Stimulated activated naive CD8-positive, alpha-beta T cell treated with anti-CD3 and anti-CD28 coated beads, Interleukin-15, Interleukin-2, amounts not matched to agents 100 U/mL and 50 U/mL, for 24 hours (primary cell): ENCODE data around the gene SLC32A1.

Experiments
- ATAC-seq: fragments of 150-1000 bp; cut with Tn5 transposase; one replicate; pipeline ENCODE4 v1.10.0; 2021
- DNase-seq: peaks from one replicate; pipeline ENCODE4 v3.0.0; 2021

The SLC32A1 gene

DNA sequence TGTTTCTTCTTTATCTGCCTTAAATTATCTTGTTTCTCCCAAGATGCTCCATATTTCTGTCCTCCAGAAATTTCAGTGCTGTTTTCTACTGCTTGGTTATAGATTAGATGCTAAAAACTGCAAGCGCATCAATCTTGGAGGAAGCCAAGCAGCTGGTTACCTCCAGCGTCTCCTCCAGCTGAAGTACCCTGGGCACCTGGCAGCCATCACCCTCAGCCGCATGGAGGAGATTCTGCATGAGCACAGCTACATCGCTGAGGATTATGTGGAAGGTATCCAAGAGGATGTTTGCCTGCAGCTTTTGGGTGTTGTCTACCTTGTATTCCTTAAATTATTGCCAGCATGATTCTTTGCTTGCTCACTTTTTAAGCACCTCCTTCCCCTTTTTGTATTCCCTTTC lies 27.7 kb downstream of the SLC32A1 start:
- DNase-seq (no peak), ATAC-seq (no peak)

GRCh38 chr20:38754924-38755323 lies 30.6 kb downstream of the SLC32A1 start:
- ATAC-seq: no peak
- DNase-seq: no peak

DNA sequence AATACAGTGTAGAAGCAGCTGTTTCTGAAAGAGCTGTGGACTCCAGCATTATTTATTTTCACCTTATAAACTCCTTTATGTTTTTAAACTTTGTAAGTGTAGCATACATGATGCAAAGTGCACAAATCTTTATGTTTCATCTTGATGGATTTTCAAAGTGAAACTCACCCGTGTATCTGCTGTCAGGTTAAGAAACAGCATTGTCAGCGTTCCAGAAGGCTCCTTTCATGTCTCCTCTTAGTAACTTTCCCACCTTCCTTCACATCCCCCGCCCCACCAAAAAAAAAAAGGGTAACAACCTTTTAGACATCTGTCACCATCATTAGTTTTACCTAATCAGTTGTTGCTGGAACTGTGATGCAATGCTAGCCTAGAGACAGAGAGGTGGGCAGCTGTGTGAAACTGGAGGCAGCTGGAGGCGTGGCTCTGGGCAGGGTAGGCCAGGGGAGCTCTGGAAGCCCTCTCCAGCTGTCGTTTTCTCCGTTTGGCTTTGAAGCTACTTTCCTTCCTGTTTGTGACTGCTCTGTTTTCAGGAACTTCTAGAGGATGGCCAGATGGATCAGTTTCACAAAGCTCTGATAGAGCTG lies 31.1 kb downstream of the SLC32A1 start:
- DNase-seq (no peak), ATAC-seq (no peak)

GRCh38 chr20:38757145-38757775 lies 33.0 kb downstream of the SLC32A1 start:
- ATAC-seq (no peak), DNase-seq (no peak)

GRCh38 chr20:38759106-38759505 lies 34.8 kb downstream of the SLC32A1 start:
- ATAC-seq (no peak), DNase-seq (no peak)

- DNase-seq (no peak), ATAC-seq (no peak)
These were observed 36.7 kb downstream of the SLC32A1 start for GRCh38 chr20:38760978-38761377.

GRCh38 chr20:38762174-38762573 lies 37.9 kb downstream of the SLC32A1 start:
- ATAC-seq: no peak
- DNase-seq: no peak

DNA sequence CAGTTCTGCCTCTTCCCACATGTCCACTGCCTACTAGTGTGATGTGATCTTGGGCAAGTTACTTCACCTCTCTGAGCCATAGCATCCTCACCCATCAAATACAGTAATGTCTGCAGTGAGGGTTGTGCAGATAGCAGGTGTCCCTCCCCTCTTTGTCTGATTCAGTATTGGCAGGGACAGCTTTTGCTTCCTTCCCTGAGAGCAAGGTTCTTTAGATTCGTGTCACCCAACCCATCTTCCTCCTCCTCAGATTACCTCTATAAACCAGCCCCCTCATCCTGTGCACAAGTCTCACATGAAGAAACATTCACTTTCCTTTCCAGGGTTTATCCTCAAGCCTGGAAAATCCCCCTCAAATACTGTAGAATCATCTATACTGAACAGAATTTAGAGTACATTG lies 39.3 kb downstream of the SLC32A1 start:
- ATAC-seq (no peak), DNase-seq (no peak)

GRCh38 chr20:38764567-38765318 lies 40.5 kb downstream of the SLC32A1 start:
- DNase-seq (peak; percentile 64), ATAC-seq (peak; percentile 100)

DNA sequence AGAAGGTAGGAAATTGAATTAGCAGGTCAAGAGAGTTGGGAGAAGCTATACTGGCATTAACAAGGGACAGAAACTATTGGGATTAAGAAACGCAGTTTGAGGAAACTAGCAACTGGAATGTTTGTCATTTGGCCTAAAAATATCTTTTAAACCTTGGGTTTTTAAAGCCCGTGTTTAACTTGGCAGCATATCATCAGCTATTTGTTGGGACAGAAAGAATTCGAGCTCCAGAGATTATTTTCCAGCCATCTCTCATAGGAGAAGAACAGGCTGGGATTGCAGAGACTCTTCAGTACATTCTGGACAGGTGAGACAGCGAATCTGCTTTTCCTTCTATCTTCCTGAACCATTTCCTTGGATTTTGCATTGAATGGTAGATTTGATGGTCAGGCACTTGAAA lies 41.8 kb downstream of the SLC32A1 start:
- no peak for DNase-seq
- ATAC-seq: no peak

GRCh38 chr20:38769376-38770295 lies 45.4 kb downstream of the SLC32A1 start:
- no peak for DNase-seq
- no peak for ATAC-seq

DNA sequence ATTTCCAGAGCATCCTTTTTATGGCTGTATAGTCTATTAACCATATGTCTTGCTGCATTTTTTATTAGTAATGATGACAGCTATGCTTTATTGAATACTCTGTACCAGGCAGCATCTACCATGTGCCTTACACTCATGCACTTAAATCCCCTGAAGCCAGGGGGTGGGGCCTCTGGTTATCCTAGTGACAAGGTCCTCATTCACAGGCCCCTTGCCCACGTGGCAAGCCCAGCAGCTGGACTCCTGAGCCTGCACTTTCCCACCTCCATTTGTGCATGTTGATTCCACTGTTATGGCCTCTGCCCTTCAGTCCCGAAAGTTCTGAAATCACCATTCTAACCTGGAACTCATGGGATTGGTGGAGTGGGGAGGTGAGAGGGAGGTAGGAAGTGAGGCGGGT lies 46.3 kb downstream of the SLC32A1 start:
- ATAC-seq (no peak), DNase-seq (no peak)

DNA sequence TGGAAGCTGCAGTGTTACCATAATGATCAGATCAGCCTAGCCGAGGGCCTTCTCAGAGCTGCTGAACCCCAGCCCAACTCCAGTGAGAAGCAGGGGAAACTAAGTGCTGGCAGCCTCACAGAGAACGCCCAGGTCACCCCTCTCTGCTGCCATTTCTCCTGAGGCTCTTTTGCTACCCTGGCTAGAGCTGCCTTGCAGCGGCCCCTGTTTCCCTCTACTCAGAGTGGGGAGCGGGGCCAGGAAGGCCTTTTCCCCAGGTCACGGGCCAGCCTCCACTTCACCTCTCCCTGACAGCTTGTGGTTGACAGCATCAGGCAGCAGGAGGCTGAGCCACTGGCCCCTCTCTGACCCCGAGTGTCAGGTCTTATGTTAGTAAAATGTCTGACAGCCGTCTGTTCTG lies 46.7 kb downstream of the SLC32A1 start:
- ATAC-seq (no peak), DNase-seq (no peak)

GRCh38 chr20:38771621-38772020 lies 47.3 kb downstream of the SLC32A1 start:
- DNase-seq (no peak), ATAC-seq (no peak)

- DNase-seq: no peak
These were observed 49.9 kb downstream of the SLC32A1 start for GRCh38 chr20:38774167-38774566.

GRCh38 chr20:38776363-38776762 lies 52.1 kb downstream of the SLC32A1 start:
- no peak for ATAC-seq
- DNase-seq: no peak

More at GRCh38 chr20:38774167-38774566, 49.9 kb downstream of the SLC32A1 start:
- no peak for ATAC-seq
